RPMI8226 (cell line): Measurements from ENCODE around the gene GABRD.

Experiments
- DNase-seq: peaks from one replicate; pipeline ENCODE4 v3.0.0-alpha.2; 2015

Gene GABRD

GRCh38 chr1:2042830-2043773, 24.0 kb downstream of the GABRD start:
- DNase-seq, result peak; percentile 38

GRCh38 chr1:2043886-2044285, 24.7 kb downstream of the GABRD start:
- no peak for DNase-seq

- peak; percentile 79 for DNase-seq
Measured at GRCh38 chr1:2044510-2045319, 25.6 kb downstream of the GABRD start.

GRCh38 chr1:2045468-2046173, 26.5 kb downstream of the GABRD start:
- DNase-seq, result no peak

- peak; percentile 81 for DNase-seq
Measured at GRCh38 chr1:2046174-2046917, 27.2 kb downstream of the GABRD start.

- no peak for DNase-seq
Measured at GRCh38 chr1:2046953-2047748, 28.0 kb downstream of the GABRD start.

GRCh38 chr1:2047749-2048729, 28.9 kb downstream of the GABRD start:
- no peak for DNase-seq

- DNase-seq, result peak; percentile 64
Measured at GRCh38 chr1:2049225-2049717, 30.1 kb downstream of the GABRD start.

- peak; percentile 98 for DNase-seq
Measured at GRCh38 chr1:2049718-2050431, 30.7 kb downstream of the GABRD start, which contains the start of gene PRKCZ. Gene PRKCZ (plus strand): TSS chr1:2050411. CDS start chr1:2050631, 220 bp downstream.

- no peak for DNase-seq
Measured at GRCh38 chr1:2050461-2050792, 31.3 kb downstream of the GABRD start.

GRCh38 chr1:2050793-2051682, 31.9 kb downstream of the GABRD start:
- DNase-seq, result peak; percentile 46

- no peak for DNase-seq
Measured at GRCh38 chr1:2052054-2052679, 33.0 kb downstream of the GABRD start.

- no peak for DNase-seq
Measured at GRCh38 chr1:2052756-2053155, 33.6 kb downstream of the GABRD start.

- no peak for DNase-seq
Measured at GRCh38 chr1:2053217-2053616, 34.1 kb downstream of the GABRD start.

- DNase-seq, result no peak
Measured at GRCh38 chr1:2053784-2054376, 34.7 kb downstream of the GABRD start.

- DNase-seq, result no peak
Measured at GRCh38 chr1:2054560-2054959, 35.4 kb downstream of the GABRD start.

- no peak for DNase-seq
Measured at GRCh38 chr1:2055911-2056575, 36.9 kb downstream of the GABRD start.
